ENCODE data around the gene SLFN12L.

- TF ChIP-seq TCF4 (CRISPR knock-in tag; IDR thresholded peaks at IDR 0.05; ENCODE audit: borderline replicate concordance) (no peak), ZNF8 (CRISPR knock-in tag; IDR thresholded peaks at IDR 0.05) (no peak), PATZ1 (CRISPR knock-in tag; IDR thresholded peaks at IDR 0.05; ENCODE audit: borderline replicate concordance) (no peak), RARB (CRISPR knock-in tag; IDR thresholded peaks at IDR 0.05) (no peak), OSR1 (CRISPR knock-in tag; IDR thresholded peaks at IDR 0.05) (no peak), ZFP3 (CRISPR knock-in tag; IDR thresholded peaks at IDR 0.05) (no peak), CREB5 (CRISPR knock-in tag; IDR thresholded peaks at IDR 0.05; ENCODE audit: low read depth) (no peak), ZNF70 (CRISPR knock-in tag; IDR thresholded peaks at IDR 0.05) (no peak)
Measured at GRCh38 chr17:35519439-35519838, 18.0 kb downstream of the SLFN12L start.
